ENCODE data around the gene MICA.
"Not testable (repeated sequence)": the region's sequence is repeated elsewhere in the genome, so short reads cannot be mapped to it uniquely, and the experiment has no call there.

MICA gene

DNA sequence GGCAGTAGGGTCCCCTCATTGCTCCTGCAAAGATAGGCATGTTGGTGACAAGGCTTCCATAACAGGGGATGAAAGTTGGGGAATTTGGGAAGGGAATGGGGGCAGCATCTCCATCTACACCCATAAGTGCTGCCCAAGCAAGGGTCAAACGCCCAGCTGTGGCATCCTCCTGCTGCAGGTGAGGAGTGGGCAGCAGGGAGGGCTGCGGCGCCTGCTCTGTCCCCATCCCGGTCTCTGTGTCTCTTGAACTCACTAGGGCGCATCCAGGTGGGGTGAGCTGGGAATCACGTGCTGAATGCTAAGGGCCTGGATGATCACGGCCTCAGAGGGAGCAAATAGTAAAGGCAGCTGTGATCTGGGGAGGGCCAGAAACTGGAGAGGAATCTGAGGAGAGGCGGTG lies 9.1 kb downstream of the MICA start:
- no peak overlapping the region for H3K9ac ChIP-seq (ENCODE audit: low read length)
- no peaks in the 10 kb centered on the region for H3K36me3 ChIP-seq (ENCODE audit: low read length)

GRCh38 chr6:31414148-31414770 lies 10.9 kb downstream of the MICA start:
- not testable (repeated sequence) for H3K4me3 ChIP-seq (ENCODE audit: insufficient read depth, low read length, poor library complexity, severe bottlenecking); H3K36me3 ChIP-seq (ENCODE audit: low read length); H3F3A ChIP-seq (ENCODE audit: insufficient read depth); H3K9ac ChIP-seq (ENCODE audit: low read length); H3K4me2 ChIP-seq (ENCODE audit: low read depth, low read length, poor library complexity, severe bottlenecking); H3K79me2 ChIP-seq (ENCODE audit: insufficient read depth, low read length); H3K27me3 ChIP-seq (ENCODE audit: low read length); H3K9me2 ChIP-seq (replicated peaks; ENCODE audit: insufficient read depth, low read length); H2AFZ ChIP-seq (ENCODE audit: low read depth, low read length, severe bottlenecking); H3K9me3 ChIP-seq (ENCODE audit: insufficient read depth, low read length); H3K27ac ChIP-seq (ENCODE audit: low read depth, low read length); H4K20me1 ChIP-seq (ENCODE audit: low read depth, low read length)

More for the DNA sequence above, 9.1 kb downstream of the MICA start:
- no peak overlapping the region for H2AFZ ChIP-seq (ENCODE audit: low read depth, low read length, severe bottlenecking)
- H3K9me2 ChIP-seq (replicated peaks; ENCODE audit: insufficient read depth, low read length), result no peaks in the 10 kb centered on the region
- H3K27ac ChIP-seq (ENCODE audit: low read depth, low read length), result no peak overlapping the region
- H3K4me2 ChIP-seq (ENCODE audit: low read depth, low read length, poor library complexity, severe bottlenecking), result no peak overlapping the region
- H3K9me3 ChIP-seq (ENCODE audit: insufficient read depth, low read length), result no peaks in the 10 kb centered on the region
- H3K79me2 ChIP-seq (ENCODE audit: insufficient read depth, low read length), result peaks cover 17% of the 10 kb centered on the region
- H3F3A ChIP-seq (ENCODE audit: insufficient read depth), result no peaks in the 10 kb centered on the region
- H4K20me1 ChIP-seq (ENCODE audit: low read depth, low read length), result no peaks in the 10 kb centered on the region; the same call in 1 of the 2 replicates
- H3K4me3 ChIP-seq (ENCODE audit: insufficient read depth, low read length, poor library complexity, severe bottlenecking), result no peak overlapping the region
- TF ChIP-seq, protein P1, sequence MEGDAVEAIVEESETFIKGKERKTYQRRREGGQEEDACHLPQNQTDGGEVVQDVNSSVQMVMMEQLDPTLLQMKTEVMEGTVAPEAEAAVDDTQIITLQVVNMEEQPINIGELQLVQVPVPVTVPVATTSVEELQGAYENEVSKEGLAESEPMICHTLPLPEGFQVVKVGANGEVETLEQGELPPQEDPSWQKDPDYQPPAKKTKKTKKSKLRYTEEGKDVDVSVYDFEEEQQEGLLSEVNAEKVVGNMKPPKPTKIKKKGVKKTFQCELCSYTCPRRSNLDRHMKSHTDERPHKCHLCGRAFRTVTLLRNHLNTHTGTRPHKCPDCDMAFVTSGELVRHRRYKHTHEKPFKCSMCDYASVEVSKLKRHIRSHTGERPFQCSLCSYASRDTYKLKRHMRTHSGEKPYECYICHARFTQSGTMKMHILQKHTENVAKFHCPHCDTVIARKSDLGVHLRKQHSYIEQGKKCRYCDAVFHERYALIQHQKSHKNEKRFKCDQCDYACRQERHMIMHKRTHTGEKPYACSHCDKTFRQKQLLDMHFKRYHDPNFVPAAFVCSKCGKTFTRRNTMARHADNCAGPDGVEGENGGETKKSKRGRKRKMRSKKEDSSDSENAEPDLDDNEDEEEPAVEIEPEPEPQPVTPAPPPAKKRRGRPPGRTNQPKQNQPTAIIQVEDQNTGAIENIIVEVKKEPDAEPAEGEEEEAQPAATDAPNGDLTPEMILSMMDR (IDR thresholded peaks at IDR 0.05; ENCODE audit: insufficient read depth, low read length, poor library complexity, severe bottlenecking), result no peak
- no peak for TF ChIP-seq EZH2phosphoT487 (conservative IDR thresholded peaks at IDR 0.05; ENCODE audit: low read length)
- H3K27me3 ChIP-seq (ENCODE audit: low read length), result no peaks in the 10 kb centered on the region

GRCh38 chr6:31414771-31415265 lies 11.4 kb downstream of the MICA start:
- Histone ChIP-seq H4K20me1 (ENCODE audit: low read depth, low read length) (no peaks in the 10 kb centered on the region; the same call in 1 of the 2 replicates), H3K9me2 (replicated peaks; ENCODE audit: insufficient read depth, low read length) (no peaks in the 10 kb centered on the region), H3K4me2 (ENCODE audit: low read depth, low read length, poor library complexity, severe bottlenecking) (no peak overlapping the region), H3K9me3 (ENCODE audit: insufficient read depth, low read length) (no peaks in the 10 kb centered on the region), H3K4me3 (ENCODE audit: insufficient read depth, low read length, poor library complexity, severe bottlenecking) (no peak overlapping the region), H3K27ac (ENCODE audit: low read depth, low read length) (no peak overlapping the region), H2AFZ (ENCODE audit: low read depth, low read length, severe bottlenecking) (no peak overlapping the region), H3K9ac (ENCODE audit: low read length) (no peak overlapping the region), H3K36me3 (ENCODE audit: low read length) (no peaks in the 10 kb centered on the region), H3F3A (ENCODE audit: insufficient read depth) (no peaks in the 10 kb centered on the region), H3K27me3 (ENCODE audit: low read length) (no peaks in the 10 kb centered on the region), H3K79me2 (ENCODE audit: insufficient read depth, low read length) (peaks cover 1% of the 10 kb centered on the region; the same call in 1 of the 2 replicates)
- TF ChIP-seq EZH2phosphoT487 (conservative IDR thresholded peaks at IDR 0.05; ENCODE audit: low read length), result no peak
- TF ChIP-seq, protein P1 (IDR thresholded peaks at IDR 0.05; ENCODE audit: insufficient read depth, low read length, poor library complexity, severe bottlenecking), result no peak

- no peaks in the 10 kb centered on the region for H3F3A ChIP-seq (ENCODE audit: insufficient read depth)
- no peaks in the 10 kb centered on the region for H3K79me2 ChIP-seq (ENCODE audit: insufficient read depth, low read length)
- H2AFZ ChIP-seq (ENCODE audit: low read depth, low read length, severe bottlenecking), result no peak overlapping the region
- H3K9me3 ChIP-seq (ENCODE audit: insufficient read depth, low read length), result no peaks in the 10 kb centered on the region
- no peaks in the 10 kb centered on the region for H3K9me2 ChIP-seq (replicated peaks; ENCODE audit: insufficient read depth, low read length)
- H3K4me2 ChIP-seq (ENCODE audit: low read depth, low read length, poor library complexity, severe bottlenecking), result no peak overlapping the region
- H3K36me3 ChIP-seq (ENCODE audit: low read length), result no peaks in the 10 kb centered on the region
- H4K20me1 ChIP-seq (ENCODE audit: low read depth, low read length), result no peaks in the 10 kb centered on the region
- no peak overlapping the region for H3K27ac ChIP-seq (ENCODE audit: low read depth, low read length)
- H3K9ac ChIP-seq (ENCODE audit: low read length), result no peak overlapping the region
- no peaks in the 10 kb centered on the region for H3K27me3 ChIP-seq (ENCODE audit: low read length)
- no peak for TF ChIP-seq EZH2phosphoT487 (conservative IDR thresholded peaks at IDR 0.05; ENCODE audit: low read length)
- TF ChIP-seq, protein P1 (IDR thresholded peaks at IDR 0.05; ENCODE audit: insufficient read depth, low read length, poor library complexity, severe bottlenecking), result no peak
- no peak overlapping the region for H3K4me3 ChIP-seq (ENCODE audit: insufficient read depth, low read length, poor library complexity, severe bottlenecking)
Measured at GRCh38 chr6:31416394-31417014, 13.1 kb downstream of the MICA start.
